KOPT-K1 (cell line): Measurements from ENCODE around the gene LCORL.
"Not testable (repeated sequence)": the region's sequence is repeated elsewhere in the genome, so short reads cannot be mapped to it uniquely, and the experiment has no call there.

ENCODE experiments used
- H3K27ac ChIP-seq: fragments of 200-600 bp; sonication (generic); 2 replicates; pipeline ENCODE4 v1.5.1; 2016; ENCODE audit warnings: antibody characterized with exemption, mild to moderate bottlenecking, low read depth, low read length; ENCODE audit not compliant: poor library complexity, severe bottlenecking
- H3K36me3 ChIP-seq: fragments of 200-600 bp; sonication (generic); 2 replicates; pipeline ENCODE4 v1.5.1; 2017; ENCODE audit warnings: antibody characterized with exemption, mild to moderate bottlenecking, low read length, moderate library complexity; ENCODE audit not compliant: insufficient read depth
- H3K9me3 ChIP-seq: fragments of 200-600 bp; sonication (generic); 2 replicates; pipeline ENCODE4 v1.5.1; 2017; ENCODE audit warnings: antibody characterized with exemption, low read length, mild to moderate bottlenecking; ENCODE audit not compliant: insufficient read depth, poor library complexity, severe bottlenecking

The LCORL gene

GRCh38 chr4:17869327-17869726 is 152.2 kb downstream of the LCORL start:
- Histone ChIP-seq H3K9me3 (no peaks in the 10 kb centered on the region), H3K36me3 (no peaks in the 10 kb centered on the region), H3K27ac (no peak overlapping the region)

- Histone ChIP-seq H3K36me3 (no peaks in the 10 kb centered on the region; the same call in 1 of the 2 replicates), H3K9me3 (peaks cover 8% of the 10 kb centered on the region), H3K27ac (no peak overlapping the region)
These were observed 154.3 kb downstream of the LCORL start for GRCh38 chr4:17867276-17867675.

GRCh38 chr4:17866810-17867209 is 154.7 kb downstream of the LCORL start:
- peaks cover 12% of the 10 kb centered on the region for H3K9me3 ChIP-seq
- no peaks in the 10 kb centered on the region; the same call in 1 of the 2 replicates for H3K36me3 ChIP-seq
- no peak overlapping the region for H3K27ac ChIP-seq

- H3K36me3 ChIP-seq = no peaks in the 10 kb centered on the region; the same call in 1 of the 2 replicates
- H3K27ac ChIP-seq = no peak overlapping the region
- peaks cover 12% of the 10 kb centered on the region for H3K9me3 ChIP-seq
These were observed 155.6 kb downstream of the LCORL start for GRCh38 chr4:17865866-17866363.

GRCh38 chr4:17861906-17862305 is 159.6 kb downstream of the LCORL start:
- H3K36me3 ChIP-seq, H3K27ac ChIP-seq: not testable (repeated sequence)

GRCh38 chr4:17859793-17860406 is 161.7 kb downstream of the LCORL start:
- Histone ChIP-seq H3K9me3 (peaks cover 12% of the 10 kb centered on the region), H3K36me3 (peaks cover 7% of the 10 kb centered on the region; the same call in 1 of the 2 replicates), H3K27ac (no peak overlapping the region)

More at GRCh38 chr4:17861906-17862305, 159.6 kb downstream of the LCORL start:
- H3K9me3 ChIP-seq = peaks cover 12% of the 10 kb centered on the region

- no peak overlapping the region for H3K27ac ChIP-seq
- no peaks in the 10 kb centered on the region for H3K9me3 ChIP-seq
- H3K36me3 ChIP-seq = 0 out of 2 replicates have a peak, but pooled peaks cover 7% of the 10 kb centered on the region
These were observed 167.5 kb downstream of the LCORL start for GRCh38 chr4:17854036-17854435.

GRCh38 chr4:17851959-17852358 is 169.6 kb downstream of the LCORL start:
- Histone ChIP-seq H3K9me3 (no peaks in the 10 kb centered on the region), H3K36me3 (peaks cover 22% of the 10 kb centered on the region), H3K27ac (no peak overlapping the region)

GRCh38 chr4:17850295-17850694 is 171.3 kb downstream of the LCORL start:
- not testable (repeated sequence) for H3K9me3 ChIP-seq
- H3K36me3 ChIP-seq = peaks cover 32% of the 10 kb centered on the region

GRCh38 chr4:17846266-17846665 is 175.3 kb downstream of the LCORL start:
- Histone ChIP-seq H3K36me3 (peaks cover 72% of the 10 kb centered on the region), H3K27ac (no peak overlapping the region), H3K9me3 (no peaks in the 10 kb centered on the region)

More at GRCh38 chr4:17850295-17850694, 171.3 kb downstream of the LCORL start:
- not testable (repeated sequence) for H3K27ac ChIP-seq

GRCh38 chr4:17823871-17824669 is 197.5 kb downstream of the LCORL start:
- Histone ChIP-seq H3K36me3 (peaks cover 100% of the 10 kb centered on the region), H3K9me3 (no peaks in the 10 kb centered on the region), H3K27ac (no peak overlapping the region)

GRCh38 chr4:17817027-17817426 is 204.5 kb downstream of the LCORL start:
- peaks cover 95% of the 10 kb centered on the region for H3K36me3 ChIP-seq
- no peak overlapping the region for H3K27ac ChIP-seq
- no peaks in the 10 kb centered on the region for H3K9me3 ChIP-seq

- H3K27ac ChIP-seq = no peak overlapping the region
- H3K9me3 ChIP-seq = no peaks in the 10 kb centered on the region
- peaks cover 86% of the 10 kb centered on the region for H3K36me3 ChIP-seq
These were observed 205.4 kb downstream of the LCORL start for GRCh38 chr4:17816142-17816541.

GRCh38 chr4:17814140-17814539 is 207.4 kb downstream of the LCORL start:
- no peak overlapping the region for H3K27ac ChIP-seq

GRCh38 chr4:17812801-17813200 is 208.8 kb downstream of the LCORL start:
- Histone ChIP-seq H3K27ac (no peak overlapping the region), H3K36me3 (peaks cover 59% of the 10 kb centered on the region), H3K9me3 (no peaks in the 10 kb centered on the region)

More at GRCh38 chr4:17814140-17814539, 207.4 kb downstream of the LCORL start:
- Histone ChIP-seq H3K36me3 (peaks cover 66% of the 10 kb centered on the region), H3K9me3 (no peaks in the 10 kb centered on the region)
